ENCODE measurements around the gene BACH2.
A peak's percentile ranks its signal among the peaks of the same experiment; 100 is the strongest.

BACH2 gene

DNA sequence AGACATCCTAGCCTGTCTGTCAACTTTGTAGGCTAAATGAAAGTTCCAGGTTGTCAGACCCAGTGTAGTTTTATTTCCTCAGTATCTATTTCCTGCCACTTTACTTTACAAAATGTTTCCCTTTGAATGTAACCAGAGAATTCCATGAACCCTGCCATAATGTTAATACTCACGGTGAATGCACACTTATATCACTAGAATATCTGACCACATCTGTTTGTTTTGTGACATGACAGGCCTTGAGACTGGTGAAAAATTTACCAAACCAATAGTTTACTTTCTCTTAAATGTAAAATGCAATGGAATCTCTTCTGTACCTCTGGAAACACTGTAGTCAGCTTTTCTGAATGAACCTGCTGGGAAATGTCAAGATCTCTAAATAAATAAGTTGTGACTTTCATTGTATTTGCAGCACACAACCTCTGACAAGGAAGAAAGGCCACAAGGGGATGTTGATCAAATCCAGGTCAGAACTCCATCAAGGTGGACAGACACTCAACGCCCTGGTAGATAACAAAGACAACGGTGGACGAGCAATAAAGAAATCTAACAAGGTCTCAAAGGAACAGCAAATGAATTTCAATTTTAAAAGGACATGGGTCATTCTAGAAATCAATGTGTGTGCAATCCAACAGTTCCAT is 59.2 kb downstream of the BACH2 start:
- ATAC-seq: no peak

DNA sequence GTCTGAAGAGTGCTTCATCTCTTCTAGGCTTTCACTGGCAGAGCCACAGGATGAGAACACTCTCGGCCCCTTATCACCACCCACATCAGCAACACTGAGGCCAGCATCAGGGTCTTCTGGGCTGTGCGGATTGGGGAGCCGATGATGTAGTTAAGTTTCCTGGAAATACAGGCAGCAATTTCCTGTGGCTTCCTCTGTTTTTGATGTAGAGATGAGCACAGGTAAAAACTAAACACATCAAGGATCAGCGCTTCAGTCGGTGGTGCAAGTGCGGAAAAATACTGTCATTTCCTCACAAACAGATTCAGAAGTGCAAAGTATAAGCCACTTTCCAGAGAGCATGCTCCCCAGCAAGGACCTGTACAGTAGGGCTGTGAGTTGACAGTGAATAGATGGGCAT is 62.6 kb downstream of the BACH2 start:
- peak; percentile 87 to 89 for ATAC-seq

GRCh38 chr6:90233213-90233612 is 63.4 kb downstream of the BACH2 start:
- ATAC-seq: no peak

DNA sequence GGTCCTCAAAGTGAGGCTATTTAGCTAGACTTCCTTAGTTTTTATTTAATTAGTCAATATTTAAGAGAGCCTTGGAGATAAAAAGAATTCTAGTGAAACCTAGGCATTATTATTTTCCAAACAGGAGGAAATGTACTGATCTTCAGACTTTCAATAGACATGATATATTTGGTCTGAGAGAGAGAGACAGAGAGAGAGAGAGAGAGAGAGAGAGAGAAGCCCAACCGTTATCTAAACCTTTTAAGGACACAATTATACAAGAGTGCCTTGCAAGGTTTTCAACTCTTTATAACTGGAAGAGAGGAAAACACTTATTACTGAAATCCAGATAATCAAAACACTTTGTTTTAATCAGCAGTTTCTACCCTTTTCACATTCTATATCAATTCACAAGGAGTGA is 64.8 kb downstream of the BACH2 start:
- no peak for ATAC-seq

DNA sequence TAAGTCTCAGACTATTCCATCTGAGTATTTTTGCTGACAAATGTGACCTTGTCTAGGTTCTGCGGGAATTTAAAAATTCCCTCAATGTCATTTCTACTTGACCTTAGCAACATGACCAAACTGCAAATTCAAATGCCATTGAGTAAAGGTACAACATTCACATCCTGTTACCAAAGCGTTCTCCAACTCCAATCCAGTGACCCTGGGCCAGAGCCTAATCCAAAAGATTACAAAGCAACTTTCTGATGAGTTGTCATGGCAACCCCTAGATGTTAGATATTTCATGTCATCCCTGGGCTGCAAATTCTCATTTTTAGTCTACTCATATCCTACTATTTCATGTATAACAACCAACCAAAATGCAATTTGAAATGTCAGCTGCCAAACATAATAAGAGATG is 65.3 kb downstream of the BACH2 start:
- ATAC-seq: no peak

GRCh38 chr6:90230548-90231215 is 66.0 kb downstream of the BACH2 start:
- no peak for ATAC-seq

- no peak for ATAC-seq
Measured at GRCh38 chr6:90229331-90230010, 67.2 kb downstream of the BACH2 start.

GRCh38 chr6:90227673-90228072 is 69.0 kb downstream of the BACH2 start:
- no peak for ATAC-seq

GRCh38 chr6:90227213-90227612 is 69.4 kb downstream of the BACH2 start:
- no peak for ATAC-seq

GRCh38 chr6:90226257-90226656 is 70.4 kb downstream of the BACH2 start:
- peak; percentile 37 to 38 for ATAC-seq

DNA sequence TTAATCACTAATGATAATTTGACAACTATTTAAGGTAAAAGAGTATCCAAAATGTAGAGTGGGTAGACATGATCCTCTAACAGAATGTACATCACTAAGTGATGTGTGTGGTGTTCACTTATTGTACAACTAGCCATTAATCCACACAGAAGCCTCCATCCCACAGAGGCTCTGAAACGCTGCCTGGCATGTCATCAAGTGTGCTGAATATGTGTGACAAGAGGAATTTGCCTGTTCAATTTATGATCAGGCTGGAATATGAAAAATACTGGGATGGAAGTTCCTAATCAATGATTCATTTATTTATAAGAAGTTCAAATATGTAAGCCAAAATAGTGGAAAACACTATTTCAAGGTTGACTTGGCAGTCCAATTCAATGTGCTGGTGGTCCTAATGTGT is 72.4 kb downstream of the BACH2 start:
- ATAC-seq: no peak

- ATAC-seq: peak; percentile 84
Measured at GRCh38 chr6:90222724-90223198, 73.9 kb downstream of the BACH2 start.

DNA sequence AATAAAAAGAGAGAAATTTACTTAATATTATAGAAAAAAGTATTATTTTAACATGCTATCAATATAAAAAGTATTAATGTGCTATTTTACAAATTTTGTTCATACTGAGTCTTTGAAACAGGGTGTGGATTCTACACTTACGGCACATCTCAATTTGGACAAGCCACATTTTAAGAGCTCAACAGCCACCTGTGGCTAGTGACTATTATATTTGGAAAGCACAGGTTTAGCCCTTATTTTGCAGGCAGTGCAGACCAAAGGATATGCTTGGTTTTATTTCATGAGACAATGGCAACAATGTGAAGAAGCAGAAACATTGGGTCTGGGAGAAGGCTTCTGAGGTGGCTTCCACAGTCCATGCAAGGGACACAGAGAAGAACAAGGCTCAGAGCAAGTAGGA is 74.6 kb downstream of the BACH2 start:
- ATAC-seq: no peak

DNA sequence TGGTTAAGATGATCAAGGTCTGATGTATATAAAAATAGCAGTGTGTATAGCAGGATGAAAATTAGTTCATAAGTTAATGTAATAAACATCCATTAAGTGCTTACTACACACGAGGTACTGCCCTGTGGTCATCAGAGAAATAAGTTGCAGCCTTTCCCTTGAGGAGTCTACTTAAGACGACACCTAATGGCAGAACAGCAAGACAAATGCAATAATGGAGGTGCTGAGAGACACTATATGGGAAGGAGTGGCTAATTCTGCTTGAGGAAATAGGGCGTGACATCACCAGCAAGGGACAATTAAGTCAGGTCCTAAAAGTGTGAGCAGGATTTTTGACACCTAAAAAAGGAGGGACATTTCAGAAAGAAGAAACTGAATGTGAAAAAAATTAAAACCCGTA is 75.2 kb downstream of the BACH2 start:
- ATAC-seq: no peak

- no peak for ATAC-seq
Measured at GRCh38 chr6:90220273-90220672, 76.4 kb downstream of the BACH2 start.

DNA sequence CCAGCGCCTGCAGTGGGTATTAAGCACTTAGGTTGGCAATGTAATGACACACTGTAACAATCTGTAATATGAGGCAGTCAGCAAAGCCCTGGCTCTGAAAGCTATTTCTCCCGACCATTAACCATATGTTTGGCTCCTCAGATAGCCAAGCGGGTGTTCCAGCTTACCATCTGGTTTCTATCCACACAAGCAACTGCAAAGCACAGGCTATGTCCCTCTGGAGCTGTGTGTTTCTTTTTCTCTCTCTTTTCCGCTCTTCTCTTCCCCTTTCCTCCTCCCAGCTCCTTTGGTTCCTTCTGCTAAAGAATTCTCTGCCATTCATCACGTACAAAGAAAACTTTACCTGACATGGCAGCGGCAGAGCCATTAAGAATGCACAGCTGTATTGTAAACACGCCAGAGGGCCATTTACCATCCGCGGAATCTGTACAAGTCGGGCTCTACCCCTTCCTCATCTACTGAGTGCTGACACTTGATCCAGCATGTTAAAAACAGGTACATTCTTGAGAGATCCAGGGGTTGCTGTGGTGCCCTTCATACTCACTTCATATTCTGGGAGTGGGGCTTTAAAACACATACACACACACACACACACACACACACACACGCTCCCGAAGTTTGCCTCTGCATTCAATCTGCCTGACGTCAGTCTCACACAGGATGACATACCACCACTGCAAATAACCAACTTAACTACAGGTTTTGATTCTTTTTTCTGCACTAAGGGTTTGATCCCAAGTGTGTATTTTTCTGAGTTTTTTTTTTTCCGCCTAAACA is 77.2 kb downstream of the BACH2 start:
- ATAC-seq: no peak

DNA sequence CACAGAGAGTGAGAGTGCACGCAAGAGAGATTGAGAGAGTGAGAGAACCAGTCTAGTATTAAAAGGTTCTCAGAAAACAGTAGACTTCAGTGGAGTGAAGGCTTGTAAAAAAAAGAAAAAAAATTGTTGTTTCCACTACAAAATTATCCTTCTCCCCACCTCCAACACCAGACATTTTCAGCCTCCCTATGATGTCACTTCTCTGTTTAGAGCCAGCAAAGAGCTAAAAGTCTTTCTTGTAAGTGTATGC is 77.8 kb downstream of the BACH2 start:
- ATAC-seq: no peak

DNA sequence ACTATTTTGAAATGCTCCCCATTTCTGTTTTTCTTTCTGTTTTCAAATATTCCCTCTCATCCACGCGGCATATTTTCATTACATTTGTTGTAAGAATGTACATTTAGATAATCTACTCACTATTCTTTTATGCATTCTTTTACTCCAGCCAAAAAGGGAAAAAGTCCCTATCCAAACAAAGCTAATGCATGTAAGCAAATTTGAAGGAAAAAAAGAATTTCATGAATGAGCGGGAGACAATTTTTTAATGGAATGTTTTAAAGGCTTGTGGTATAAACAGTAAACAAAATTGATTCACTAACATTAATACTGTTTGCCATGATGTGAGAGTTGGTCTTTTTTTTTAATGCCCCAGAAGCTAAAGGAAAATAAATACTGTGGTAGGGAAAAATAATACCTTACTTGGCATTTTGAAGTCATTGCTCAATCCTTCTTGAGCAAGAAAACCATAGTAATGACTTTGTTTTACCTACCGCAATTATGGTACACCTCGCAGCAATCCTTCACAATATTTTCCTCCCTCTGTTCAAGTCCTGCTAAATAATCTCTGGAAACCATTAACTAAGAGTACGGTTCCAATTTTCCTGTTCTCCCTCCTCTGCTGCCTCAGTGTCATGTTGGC is 79.0 kb downstream of the BACH2 start:
- no peak for ATAC-seq

DNA sequence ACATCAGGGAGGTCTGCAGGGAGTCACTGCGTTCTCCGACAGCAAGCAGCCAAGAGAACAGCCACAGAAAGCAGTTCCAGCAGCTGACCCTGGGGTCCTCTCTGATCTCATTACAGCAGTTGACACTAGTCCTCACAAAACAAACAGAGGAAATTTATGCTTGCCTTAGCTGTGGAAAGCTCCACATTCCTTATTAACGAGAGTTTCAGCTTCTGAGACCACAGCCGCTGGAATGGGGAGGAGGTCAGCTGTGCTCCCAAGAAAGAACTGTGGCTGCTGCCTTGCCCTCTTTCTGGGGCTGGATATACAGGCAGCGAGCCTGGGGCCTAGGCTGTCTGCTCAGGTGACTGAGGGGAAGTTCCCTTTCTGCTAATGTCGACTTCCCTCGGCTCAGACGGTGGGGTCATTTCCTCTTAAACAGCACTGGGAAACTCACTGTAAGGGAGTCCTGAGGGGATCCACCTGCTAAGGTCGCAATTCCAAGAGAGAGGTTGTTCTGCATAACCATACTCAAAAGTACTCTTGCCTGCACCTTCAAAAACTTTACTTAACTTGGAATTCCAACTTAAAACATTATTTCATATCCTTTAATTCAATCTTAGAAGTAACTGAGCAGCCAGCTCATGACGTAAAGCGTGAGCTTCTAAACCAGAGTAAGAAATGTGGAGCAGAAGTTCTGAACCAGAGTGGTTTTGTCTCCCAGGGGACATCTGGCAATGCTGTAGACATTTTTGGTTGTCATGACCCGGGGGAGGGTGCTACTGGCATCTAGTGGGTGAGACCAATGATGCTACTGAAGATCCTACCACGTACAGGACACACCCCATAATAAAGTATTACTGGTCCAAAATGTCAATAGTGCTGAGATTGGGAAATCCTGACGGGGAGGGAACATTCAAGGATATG is 80.3 kb downstream of the BACH2 start:
- peak; percentile 36 to 37 for ATAC-seq

- ATAC-seq: no peak
Measured at GRCh38 chr6:90214966-90215365, 81.7 kb downstream of the BACH2 start.

GRCh38 chr6:90214461-90214860 is 82.2 kb downstream of the BACH2 start:
- ATAC-seq: no peak

GRCh38 chr6:90212274-90212673 is 84.4 kb downstream of the BACH2 start:
- ATAC-seq: no peak
